ENCODE measurements around the gene SHBG.
"Not testable (repeated sequence)": the region's sequence is repeated elsewhere in the genome, so short reads cannot be mapped to it uniquely, and the experiment has no call there.

SHBG gene

GRCh38 chr17:7611635-7612293 lies 18.2 kb upstream of the SHBG start:
- DNase-seq, result no peak

GRCh38 chr17:7612294-7612640 lies 17.7 kb upstream of the SHBG start:
- no peak for DNase-seq

GRCh38 chr17:7613769-7614424 lies 16.0 kb upstream of the SHBG start:
- no peak for DNase-seq

GRCh38 chr17:7614425-7615264 lies 15.3 kb upstream of the SHBG start, which contains the start of gene FXR2:
TSS of gene FXR2 (minus strand) at chr17:7614897. CDS start at chr17:7614532, 365 bp downstream.
- DNase-seq, result peak; percentile 96

- no peak for DNase-seq
Observed at GRCh38 chr17:7615265-7615747, 14.6 kb upstream of the SHBG start.

- no peak for DNase-seq
Observed at GRCh38 chr17:7618608-7619007, 11.3 kb upstream of the SHBG start.

GRCh38 chr17:7620835-7621234 lies 9.1 kb upstream of the SHBG start:
- no peak for DNase-seq

- no peak for DNase-seq
Observed at GRCh38 chr17:7623661-7624060, 6.3 kb upstream of the SHBG start.

- not testable (repeated sequence) for DNase-seq
Observed at GRCh38 chr17:7625749-7626148, 4.2 kb upstream of the SHBG start.

- no peak for DNase-seq
Observed at GRCh38 chr17:7626307-7626706, 3.6 kb upstream of the SHBG start.

GRCh38 chr17:7626956-7627249 lies 3.0 kb upstream of the SHBG start:
- no peak for DNase-seq

- DNase-seq, result peak; percentile 90
Observed at GRCh38 chr17:7627250-7628121, 2.4 kb upstream of the SHBG start, which contains the start of gene SAT2. TSS of gene SAT2 (minus strand) at chr17:7627821. CDS start at chr17:7627635, 186 bp downstream.

- no peak for DNase-seq
Observed at GRCh38 chr17:7631398-7632380, 1.8 kb downstream of the SHBG start.

- DNase-seq, result no peak
Observed at GRCh38 chr17:7632492-7632894, 2.6 kb downstream of the SHBG start.

- DNase-seq, result no peak
Observed at GRCh38 chr17:7633093-7633492, 3.2 kb downstream of the SHBG start.

- DNase-seq, result peak; percentile 66
Observed at GRCh38 chr17:7634384-7634783, 4.4 kb downstream of the SHBG start.

GRCh38 chr17:7636163-7636562 lies 6.2 kb downstream of the SHBG start:
- DNase-seq, result no peak

GRCh38 chr17:7640783-7641182 lies 10.8 kb downstream of the SHBG start:
- DNase-seq, result no peak

GRCh38 chr17:7641635-7642034 lies 11.7 kb downstream of the SHBG start:
- not testable (repeated sequence) for DNase-seq

- no peak for DNase-seq
Observed at GRCh38 chr17:7644775-7645174, 14.8 kb downstream of the SHBG start.

- no peak for DNase-seq
Observed at GRCh38 chr17:7646457-7646856, 16.5 kb downstream of the SHBG start.

GRCh38 chr17:7647018-7647417 lies 17.1 kb downstream of the SHBG start:
- DNase-seq, result no peak
